SK-N-MC (cell line): ENCODE results near the gene GRIA1.

Experiments
- EZH2 ChIP-seq: fragments of 200-600 bp; sonication (generic); IDR thresholded peaks from one replicate; pipeline ENCODE4 v1.6.1; 2017; ENCODE audit warnings: antibody characterized with exemption
- POLR2AphosphoS5 ChIP-seq: IDR thresholded peaks from 2 replicates; pipeline ENCODE4 v1.6.1; 2012; ENCODE audit warnings: mild to moderate bottlenecking, low read depth, low read length, borderline replicate concordance

DNA sequence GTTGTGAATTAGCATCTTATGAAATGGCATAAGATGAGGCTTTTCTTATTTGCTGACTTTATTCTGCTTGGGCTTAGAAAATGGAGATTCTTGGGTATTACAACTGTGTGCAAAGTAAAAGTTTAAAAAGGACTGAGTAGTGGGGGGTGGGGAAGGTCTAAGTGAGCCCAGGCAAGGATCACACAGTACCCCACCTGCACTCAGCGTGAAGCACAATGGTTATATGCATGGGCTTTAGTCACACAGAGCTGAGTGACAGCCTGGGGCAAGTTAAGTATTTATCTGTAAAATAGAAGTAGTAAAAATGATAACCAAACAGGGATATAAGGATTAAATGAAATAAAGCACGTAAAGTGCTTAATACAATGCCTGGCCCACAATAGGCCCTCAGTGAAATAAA is 300.9 kb downstream of the GRIA1 start:
- no peak for TF ChIP-seq EZH2
- no peak for TF ChIP-seq POLR2AphosphoS5
